Progenitor cell of endocrine pancreas (in vitro differentiated cells): ENCODE results near the gene RAPGEF2. TPM values are rescaled to one million over a fixed set of nuclear protein-coding genes. Genes with fewer than 3 reads are reported as not detected.

Source experiments
- DNase-seq: peaks from one replicate; pipeline ENCODE4 v3.0.0; 2021; ENCODE audit warnings: low spot score; ENCODE audit not compliant: unreplicated experiment
- H3K27ac Mint-ChIP-seq: 2 replicates; pipeline ENCODE4 v1.8.0; 2021; ENCODE audit warnings: mild to moderate bottlenecking, moderate library complexity, mixed read lengths
- H3K27me3 Mint-ChIP-seq: 2 replicates; pipeline ENCODE4 v1.8.0; 2021; ENCODE audit warnings: mixed read lengths
- H3K36me3 Mint-ChIP-seq: 2 replicates; pipeline ENCODE4 v1.8.0; 2022; ENCODE audit warnings: mixed read lengths; ENCODE audit not compliant: insufficient read depth
- H3K4me1 Mint-ChIP-seq: 2 replicates; pipeline ENCODE4 v1.8.0; 2021; ENCODE audit warnings: low read depth, mixed read lengths
- H3K4me3 Mint-ChIP-seq: 2 replicates; pipeline ENCODE4 v1.8.0; 2021; ENCODE audit warnings: low read depth, mild to moderate bottlenecking, moderate library complexity, mixed read lengths
- H3K9me3 Mint-ChIP-seq: 2 replicates; pipeline ENCODE4 v1.8.0; 2021; ENCODE audit warnings: low read depth, mixed read lengths
- CTCF ChIP-seq: fragments of 200-600 bp; sonication (generic); IDR thresholded peaks from one replicate; pipeline ENCODE4 v1.5.0; 2021; ENCODE audit warnings: antibody characterized with exemption, mild to moderate bottlenecking; ENCODE audit not compliant: unreplicated experiment
- total RNA-seq: library from RNA; stranded (reverse); gene quantifications from 2 replicates; pipeline ENCODE4 v1.2.1, GENCODE V29; 2021

The RAPGEF2 gene
- total RNA-seq, 1 donor from 2014 or later, result 68.9 TPM

GRCh38 chr4:159282329-159282728, 179.4 kb downstream of the RAPGEF2 start:
- H3K4me1 Mint-ChIP-seq, result peaks cover 19% of the 10 kb centered on the region
- peaks cover 17% of the 10 kb centered on the region for H3K36me3 Mint-ChIP-seq
- peak overlapping the region; percentile 67 for H3K27ac Mint-ChIP-seq
- no peak for TF ChIP-seq CTCF
- no peak overlapping the region for H3K4me3 Mint-ChIP-seq
- no peaks in the 10 kb centered on the region for H3K27me3 Mint-ChIP-seq
- peaks cover 4% of the 10 kb centered on the region for H3K9me3 Mint-ChIP-seq
- DNase-seq, result no peak

- Mint-ChIP-seq H3K27ac (peak overlapping the region; percentile 67), H3K27me3 (no peaks in the 10 kb centered on the region), H3K4me1 (peaks cover 19% of the 10 kb centered on the region), H3K9me3 (no peaks in the 10 kb centered on the region), H3K4me3 (no peak overlapping the region), H3K36me3 (peaks cover 11% of the 10 kb centered on the region)
- no peak for TF ChIP-seq CTCF
- DNase-seq, result no peak
Observed at GRCh38 chr4:159282944-159283343, 180.1 kb downstream of the RAPGEF2 start.

- no peak for DNase-seq
- Mint-ChIP-seq H3K27me3 (no peaks in the 10 kb centered on the region), H3K4me1 (peaks cover 19% of the 10 kb centered on the region), H3K4me3 (no peak overlapping the region), H3K27ac (peak overlapping the region; percentile 33), H3K9me3 (no peaks in the 10 kb centered on the region), H3K36me3 (peaks cover 11% of the 10 kb centered on the region)
- no peak for TF ChIP-seq CTCF
Observed at GRCh38 chr4:159283696-159284095, 180.8 kb downstream of the RAPGEF2 start.

GRCh38 chr4:159284113-159284512, 181.2 kb downstream of the RAPGEF2 start:
- no peak overlapping the region for H3K4me3 Mint-ChIP-seq
- H3K36me3 Mint-ChIP-seq, result peaks cover 8% of the 10 kb centered on the region
- TF ChIP-seq CTCF, result no peak
- H3K4me1 Mint-ChIP-seq, result peaks cover 19% of the 10 kb centered on the region
- peak overlapping the region; percentile 80 for H3K27ac Mint-ChIP-seq
- H3K9me3 Mint-ChIP-seq, result no peaks in the 10 kb centered on the region
- no peaks in the 10 kb centered on the region for H3K27me3 Mint-ChIP-seq
- no peak for DNase-seq

GRCh38 chr4:159284733-159285132, 181.9 kb downstream of the RAPGEF2 start:
- H3K36me3 Mint-ChIP-seq, result peaks cover 5% of the 10 kb centered on the region
- H3K4me3 Mint-ChIP-seq, result no peak overlapping the region
- TF ChIP-seq CTCF, result no peak
- peaks cover 19% of the 10 kb centered on the region for H3K4me1 Mint-ChIP-seq
- no peak overlapping the region for H3K27ac Mint-ChIP-seq
- no peaks in the 10 kb centered on the region for H3K9me3 Mint-ChIP-seq
- no peaks in the 10 kb centered on the region for H3K27me3 Mint-ChIP-seq
- no peak for DNase-seq
